ENCODE results near the gene SPZ1. TPM values are rescaled to one million over a fixed set of nuclear protein-coding genes. Genes with fewer than 3 reads are reported as not detected.
"Not testable (repeated sequence)": the region's sequence is repeated elsewhere in the genome, so short reads cannot be mapped to it uniquely, and the experiment has no call there.

The SPZ1 gene
- total RNA-seq: not detected in 2 replicates

DNA sequence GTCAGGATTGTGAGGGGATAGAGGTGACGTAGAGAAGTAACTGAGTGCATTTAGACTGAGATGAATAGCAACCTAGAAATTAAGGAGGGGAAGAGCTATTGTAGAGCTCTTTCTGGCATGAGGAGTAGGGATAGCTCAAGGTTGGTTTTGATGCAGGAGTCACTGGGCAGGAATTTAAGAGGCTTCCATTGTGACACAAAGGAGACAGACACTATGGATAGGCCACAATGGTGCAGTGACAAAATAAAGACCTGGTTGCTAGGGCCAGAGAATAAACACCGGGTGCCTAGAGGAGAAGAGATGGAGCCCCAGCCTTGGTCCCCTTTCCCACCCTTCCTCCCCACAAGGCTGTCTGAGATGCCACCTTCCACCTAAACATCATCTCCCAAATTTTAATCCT is at the start of gene SPZ1:
TSS of gene SPZ1 (plus strand) at position 301 of the 400 bp plus-strand sequence. CDS start 214 bp downstream, outside the sequence.
- no peak for DNase-seq (ENCODE audit: low read depth in 2 of 2)

GRCh38 chr5:80270543-80270942 is 49.3 kb upstream of the SPZ1 start:
- DNase-seq (ENCODE audit: low read depth in 2 of 2): not testable (repeated sequence)

DNA sequence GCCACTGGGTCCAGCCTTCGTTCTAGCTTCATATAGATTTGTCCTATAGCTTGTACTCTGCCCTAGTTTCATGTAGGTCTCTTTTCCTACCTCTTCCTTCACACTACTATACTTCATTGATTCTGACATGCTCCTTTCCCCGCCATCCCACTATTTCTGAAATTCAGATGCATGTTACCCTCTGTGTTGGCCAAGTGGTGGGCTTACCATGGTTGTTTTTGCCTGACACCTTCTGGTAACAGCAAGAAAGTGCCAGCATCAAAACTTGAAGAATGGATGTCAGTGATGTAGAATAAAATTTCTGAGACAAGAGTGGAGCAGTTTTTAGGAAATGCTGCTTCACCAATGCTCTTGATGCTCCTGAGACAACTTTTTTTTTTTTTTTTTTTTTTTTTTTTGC is 44.5 kb upstream of the SPZ1 start:
- DNase-seq (ENCODE audit: low read depth in 2 of 2): peak; percentile 14 to 66

DNA sequence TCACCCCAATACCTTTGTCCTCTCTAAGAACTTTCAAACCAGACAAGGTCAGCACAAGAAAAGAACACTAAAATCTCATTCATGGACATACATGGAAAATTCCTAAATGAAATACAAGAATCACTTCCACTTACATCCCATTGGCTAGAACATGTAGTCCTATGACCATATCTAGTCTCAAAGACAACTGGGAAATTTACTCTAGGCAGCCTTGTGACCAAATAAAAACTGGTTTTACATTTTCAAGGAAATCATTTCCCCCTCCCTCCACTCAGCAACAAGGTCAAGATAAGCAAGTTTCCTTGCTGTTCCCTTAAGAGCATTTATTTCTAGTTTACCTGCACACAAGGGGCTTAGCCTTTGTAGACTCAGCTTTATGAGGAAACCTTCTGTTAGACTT is 43.6 kb upstream of the SPZ1 start:
- DNase-seq (ENCODE audit: low read depth in 2 of 2): no peak

DNA sequence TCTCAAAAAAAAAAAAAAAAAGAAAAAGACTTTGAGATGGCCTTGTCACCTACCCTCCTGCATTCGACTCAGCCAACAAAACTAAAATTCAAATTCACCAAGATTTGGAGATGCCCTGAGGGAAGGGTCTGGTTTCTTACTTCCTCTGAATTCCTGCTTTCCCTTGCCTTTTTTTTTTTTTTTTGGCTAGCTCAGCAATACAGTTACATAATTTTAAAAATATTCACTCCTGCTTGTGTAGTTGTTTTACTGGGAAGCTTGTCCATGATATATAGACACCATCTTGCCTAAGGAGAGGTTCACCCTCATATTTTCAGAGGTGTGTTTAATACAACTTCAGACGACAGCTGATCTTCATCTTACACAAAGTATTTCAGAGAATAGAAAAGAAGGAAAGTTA is 42.6 kb upstream of the SPZ1 start:
- DNase-seq (ENCODE audit: low read depth in 2 of 2): no peak

DNA sequence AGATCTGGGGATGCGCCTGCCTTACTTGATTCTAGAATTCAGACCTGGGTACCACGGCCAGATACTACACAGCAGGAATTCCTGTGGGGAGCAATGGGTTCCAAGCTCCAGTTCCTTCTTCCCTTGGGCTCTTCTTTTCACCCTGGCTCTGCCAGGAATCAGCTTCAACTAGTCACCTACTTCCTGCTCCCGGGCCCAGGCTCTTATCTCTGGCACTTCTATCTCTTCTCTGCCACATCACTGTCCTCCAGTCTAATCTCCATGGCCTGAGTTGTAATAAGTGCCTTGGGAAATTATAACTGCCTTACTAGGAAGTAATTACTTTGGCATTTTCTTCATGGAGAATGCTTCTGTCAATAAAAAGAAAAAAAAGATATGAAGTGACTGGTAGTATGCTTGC is 37.7 kb upstream of the SPZ1 start:
- DNase-seq (ENCODE audit: low read depth in 2 of 2): no peak

GRCh38 chr5:80283360-80283759 is 36.4 kb upstream of the SPZ1 start:
- DNase-seq (ENCODE audit: low read depth in 2 of 2): no peak

- DNase-seq (ENCODE audit: low read depth in 2 of 2): no peak
These were observed 35.1 kb upstream of the SPZ1 start for GRCh38 chr5:80284720-80285119.

- no peak for DNase-seq (ENCODE audit: low read depth in 2 of 2)
These were observed 31.6 kb upstream of the SPZ1 start for GRCh38 chr5:80288177-80288576.

- DNase-seq (ENCODE audit: low read depth in 2 of 2): no peak
These were observed 30.5 kb upstream of the SPZ1 start for GRCh38 chr5:80289320-80289719.

- no peak for DNase-seq (ENCODE audit: low read depth in 2 of 2)
These were observed 28.0 kb upstream of the SPZ1 start for GRCh38 chr5:80291761-80292160.

DNA sequence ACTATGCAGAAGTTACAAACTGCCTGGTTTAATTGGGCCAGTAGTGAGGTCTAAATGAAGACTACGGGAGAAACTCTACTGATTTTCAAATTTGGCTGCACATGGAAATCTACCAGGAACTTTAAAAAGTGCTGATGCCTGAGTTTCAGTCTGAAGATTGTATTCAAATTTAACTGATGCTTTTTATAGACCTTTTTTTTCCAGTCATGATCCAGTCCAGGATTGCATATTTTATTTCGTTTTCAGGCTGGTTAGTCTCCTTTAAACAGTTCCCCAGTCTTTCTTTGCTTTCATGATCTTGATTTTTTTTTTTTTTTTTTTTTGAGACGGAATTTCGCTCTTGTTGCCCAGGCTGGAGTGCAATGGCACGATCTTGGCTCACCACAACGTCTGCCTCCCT is 23.7 kb upstream of the SPZ1 start:
- no peak for DNase-seq (ENCODE audit: low read depth in 2 of 2)

- DNase-seq (ENCODE audit: low read depth in 2 of 2): no peak
These were observed 20.2 kb upstream of the SPZ1 start for GRCh38 chr5:80299601-80300000.

GRCh38 chr5:80300125-80300524 is 19.7 kb upstream of the SPZ1 start:
- no peak for DNase-seq (ENCODE audit: low read depth in 2 of 2)

DNA sequence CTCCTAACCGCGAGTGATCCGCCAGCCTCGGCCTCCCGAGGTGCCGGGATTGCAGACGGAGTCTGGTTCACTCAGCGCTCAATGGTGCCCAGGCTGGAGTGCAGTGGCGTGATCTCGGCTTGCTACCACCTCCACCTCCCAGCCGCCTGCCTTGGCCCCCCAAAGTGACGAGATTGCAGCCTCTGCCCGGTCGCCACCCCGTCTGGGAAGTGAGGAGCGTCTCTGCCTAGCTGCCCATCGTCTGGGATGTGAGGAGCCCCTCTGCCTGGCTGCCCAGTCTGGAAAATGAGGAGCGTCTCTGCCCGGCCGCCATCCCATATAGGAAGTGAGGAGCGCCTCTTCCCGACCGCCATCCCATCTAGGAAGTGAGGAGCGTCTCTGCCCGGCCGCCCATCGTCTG is 19.0 kb upstream of the SPZ1 start:
- DNase-seq (ENCODE audit: low read depth in 2 of 2): not testable (repeated sequence)

DNA sequence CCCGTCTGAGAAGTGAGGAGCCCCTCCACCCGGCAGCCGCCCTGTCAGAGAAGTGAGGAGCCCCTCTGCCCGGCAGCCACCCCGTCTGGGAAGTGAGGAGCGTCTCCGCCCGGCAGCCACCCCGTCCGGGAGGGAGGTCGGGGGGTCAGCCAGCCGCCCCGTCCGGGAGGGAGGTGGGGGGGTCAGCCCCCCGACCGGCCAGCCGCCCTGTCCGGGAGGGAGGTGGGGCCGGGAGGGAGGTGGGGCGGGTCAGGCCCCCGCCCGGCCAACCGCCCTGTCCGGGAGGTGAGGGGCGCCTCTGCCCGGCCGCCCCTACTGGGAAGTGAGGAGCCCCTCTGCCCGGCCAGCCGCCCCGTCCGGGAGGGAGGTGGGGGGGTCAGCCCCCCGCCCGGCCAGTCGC is 18.5 kb upstream of the SPZ1 start:
- DNase-seq (ENCODE audit: low read depth in 2 of 2): not testable (repeated sequence)

DNA sequence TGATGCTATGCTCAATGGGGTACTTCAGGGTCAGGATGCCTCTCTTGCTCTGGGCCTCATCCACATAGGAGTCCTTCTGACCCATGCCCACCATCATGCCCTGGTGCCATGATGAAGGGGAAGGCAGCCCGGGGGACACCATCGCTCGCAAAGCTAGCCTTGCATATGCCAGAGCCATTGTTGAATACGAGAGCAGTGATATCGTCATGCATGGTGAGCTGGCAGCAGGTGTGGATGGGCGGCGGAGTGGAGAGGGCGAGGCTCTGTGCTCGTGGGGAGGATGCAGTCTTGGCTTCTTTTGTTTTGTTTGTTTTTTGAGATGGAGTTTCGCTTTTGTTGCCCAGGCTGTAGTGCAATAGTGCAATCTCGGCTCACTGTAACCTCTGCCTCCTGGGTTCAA is 17.2 kb upstream of the SPZ1 start:
- no peak for DNase-seq (ENCODE audit: low read depth in 2 of 2)

GRCh38 chr5:80308526-80308925 is 11.3 kb upstream of the SPZ1 start:
- DNase-seq (ENCODE audit: low read depth in 2 of 2): no peak

DNA sequence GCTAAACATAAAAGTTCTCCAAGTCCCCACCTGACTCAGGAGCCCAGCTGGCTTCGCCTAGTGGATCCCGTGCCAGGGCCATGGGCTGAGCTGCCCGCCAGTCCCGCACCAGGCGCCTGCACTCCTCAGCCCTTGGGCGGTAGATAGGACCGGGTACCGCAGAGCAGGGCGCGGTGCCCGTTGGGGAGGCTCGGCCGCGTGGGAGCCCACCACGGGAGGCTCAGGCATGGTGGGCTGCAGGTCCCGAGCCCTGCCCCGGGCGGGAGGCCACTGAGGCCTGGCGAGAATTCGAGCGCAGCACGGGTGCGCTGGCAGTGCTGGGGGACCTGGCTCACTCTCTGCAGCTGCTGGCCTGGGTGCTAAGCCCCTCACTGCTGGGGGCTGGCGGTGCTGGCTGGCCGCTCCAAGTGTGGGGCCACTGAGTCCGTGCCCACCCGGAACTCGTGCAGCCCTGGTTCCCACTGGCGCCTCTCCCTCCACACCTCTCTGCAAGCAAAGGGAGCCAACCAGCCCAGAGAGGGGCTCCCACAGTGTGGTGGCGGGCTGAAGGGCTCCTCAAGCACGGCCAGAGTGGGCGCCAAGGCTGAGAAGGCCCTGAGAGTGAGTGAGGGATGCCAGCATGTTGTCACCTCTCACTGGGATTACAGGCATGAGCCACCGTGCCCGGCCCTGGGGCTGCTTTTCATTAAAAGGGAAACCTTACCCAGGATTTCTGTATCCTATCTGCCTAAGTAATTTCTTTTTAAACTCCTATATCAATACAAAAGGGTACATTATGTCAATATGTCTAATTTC is 9.7 kb upstream of the SPZ1 start:
- DNase-seq (ENCODE audit: low read depth in 2 of 2): no peak

GRCh38 chr5:80315244-80315643 is 4.6 kb upstream of the SPZ1 start:
- no peak for DNase-seq (ENCODE audit: low read depth in 2 of 2)

DNA sequence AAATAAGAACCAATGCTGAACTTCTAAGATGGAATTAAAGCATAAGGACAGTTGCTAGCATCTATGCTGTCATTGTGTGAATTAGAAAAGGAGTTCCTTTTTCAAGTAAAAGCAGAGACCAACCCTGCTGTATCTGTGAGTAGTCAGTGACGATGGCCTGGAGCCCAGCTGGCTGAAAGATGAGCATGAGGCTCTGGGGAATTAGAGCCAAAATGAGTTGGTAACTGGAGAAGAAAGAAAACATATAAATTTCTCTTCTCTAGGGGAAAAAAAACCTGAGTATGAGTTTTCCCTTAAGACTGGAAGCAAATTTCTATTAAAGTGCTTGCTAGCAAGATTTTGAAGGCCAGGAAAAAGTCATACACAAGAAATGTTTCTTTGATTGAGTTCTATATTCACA is 1.6 kb upstream of the SPZ1 start:
- DNase-seq (ENCODE audit: low read depth in 2 of 2): no peak

DNA sequence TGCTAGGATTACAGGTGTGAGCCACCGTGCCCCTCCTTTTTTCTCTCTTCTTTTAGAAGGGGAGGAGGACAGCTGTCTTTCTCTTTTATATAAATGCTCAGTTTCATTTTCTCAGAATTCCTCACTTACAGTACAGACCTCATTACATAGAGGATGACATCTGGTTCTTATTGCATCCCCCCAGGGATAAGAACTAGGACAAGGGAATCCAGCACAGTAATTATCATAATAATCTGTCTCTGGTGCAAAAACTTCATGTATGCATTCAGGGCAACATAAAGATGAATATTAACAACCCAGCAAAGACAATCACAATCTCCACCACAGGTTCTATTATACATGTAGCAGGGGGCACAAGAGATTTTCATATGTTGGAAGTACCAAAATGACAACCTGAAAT is 5.1 kb downstream of the SPZ1 start:
- no peak for DNase-seq (ENCODE audit: low read depth in 2 of 2)

- DNase-seq (ENCODE audit: low read depth in 2 of 2): no peak
These were observed 6.7 kb downstream of the SPZ1 start for GRCh38 chr5:80326468-80326867.

DNA sequence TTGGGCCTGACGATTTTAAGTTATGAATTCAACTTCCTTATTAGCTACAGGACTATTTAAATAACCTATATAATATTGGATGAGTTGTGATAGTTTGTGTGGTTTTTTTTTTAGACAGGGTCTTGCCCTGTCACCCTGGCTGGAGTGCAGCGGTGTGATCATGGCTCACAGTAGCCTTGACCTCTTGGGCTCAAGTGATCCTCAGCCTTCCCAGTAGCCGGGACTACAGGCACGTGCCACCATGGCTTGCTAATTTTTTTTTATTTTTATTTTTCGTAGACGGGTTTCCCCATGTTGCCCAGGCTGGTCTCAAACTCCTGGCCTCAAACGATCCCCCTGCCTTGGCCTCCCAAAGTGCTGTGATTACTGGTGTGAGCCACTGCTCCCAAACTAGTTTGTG is 17.6 kb downstream of the SPZ1 start:
- DNase-seq (ENCODE audit: low read depth in 2 of 2): no peak
